Smooth muscle cell of the brain vasculature (primary cell): ENCODE results near the gene PSMA6.
"Not testable (repeated sequence)": the region's sequence is repeated elsewhere in the genome, so short reads cannot be mapped to it uniquely, and the experiment has no call there.

Experiments used
- DNase-seq: peaks from one replicate; pipeline ENCODE4 v3.0.0-alpha.2; 2012; ENCODE audit warnings: low read depth, low spot score

PSMA6 gene

GRCh38 chr14:35292051-35292769 lies at the start of gene PSMA6:
TSS of gene PSMA6 (plus strand) at chr14:35292382. CDS start at chr14:35292477, 95 bp downstream.
- DNase-seq: peak; percentile 99

- DNase-seq: no peak
Measured at GRCh38 chr14:35242599-35243311, 49.4 kb upstream of the PSMA6 start.

GRCh38 chr14:35243956-35244355 lies 48.2 kb upstream of the PSMA6 start:
- DNase-seq: no peak

- DNase-seq: no peak
Measured at GRCh38 chr14:35244542-35244941, 47.6 kb upstream of the PSMA6 start.

GRCh38 chr14:35245051-35245450 lies 47.1 kb upstream of the PSMA6 start:
- no peak for DNase-seq

GRCh38 chr14:35247777-35248475 lies 44.3 kb upstream of the PSMA6 start:
- no peak for DNase-seq

- DNase-seq: no peak
Measured at GRCh38 chr14:35248476-35248788, 43.8 kb upstream of the PSMA6 start.

GRCh38 chr14:35250319-35250718 lies 41.9 kb upstream of the PSMA6 start:
- DNase-seq: no peak

- DNase-seq: no peak
Measured at GRCh38 chr14:35252451-35252868, 39.7 kb upstream of the PSMA6 start.

GRCh38 chr14:35253056-35253455 lies 39.1 kb upstream of the PSMA6 start:
- DNase-seq: not testable (repeated sequence)

- not testable (repeated sequence) for DNase-seq
Measured at GRCh38 chr14:35254034-35254622, 38.1 kb upstream of the PSMA6 start.

- DNase-seq: no peak
Measured at GRCh38 chr14:35254736-35255135, 37.4 kb upstream of the PSMA6 start.

GRCh38 chr14:35255711-35256110 lies 36.5 kb upstream of the PSMA6 start:
- DNase-seq: no peak

- DNase-seq: no peak
Measured at GRCh38 chr14:35257809-35258208, 34.4 kb upstream of the PSMA6 start.

- DNase-seq: no peak
Measured at GRCh38 chr14:35258420-35258819, 33.8 kb upstream of the PSMA6 start.

- DNase-seq: no peak
Measured at GRCh38 chr14:35261774-35262173, 30.4 kb upstream of the PSMA6 start.

GRCh38 chr14:35262436-35262835 lies 29.7 kb upstream of the PSMA6 start:
- no peak for DNase-seq

GRCh38 chr14:35268946-35269345 lies 23.2 kb upstream of the PSMA6 start:
- DNase-seq: no peak

GRCh38 chr14:35274805-35275204 lies 17.4 kb upstream of the PSMA6 start:
- no peak for DNase-seq

GRCh38 chr14:35277179-35277578 lies 15.0 kb upstream of the PSMA6 start:
- DNase-seq: no peak

GRCh38 chr14:35279369-35279768 lies 12.8 kb upstream of the PSMA6 start:
- no peak for DNase-seq

- DNase-seq: no peak
Measured at GRCh38 chr14:35281341-35281740, 10.8 kb upstream of the PSMA6 start.
